ENCODE results near the gene MX2. TPM values are rescaled to one million over a fixed set of nuclear protein-coding genes. Genes with fewer than 3 reads are reported as not detected.

The MX2 gene
- polyA plus RNA-seq, 1 donor from 2014 or later, result not detected

DNA sequence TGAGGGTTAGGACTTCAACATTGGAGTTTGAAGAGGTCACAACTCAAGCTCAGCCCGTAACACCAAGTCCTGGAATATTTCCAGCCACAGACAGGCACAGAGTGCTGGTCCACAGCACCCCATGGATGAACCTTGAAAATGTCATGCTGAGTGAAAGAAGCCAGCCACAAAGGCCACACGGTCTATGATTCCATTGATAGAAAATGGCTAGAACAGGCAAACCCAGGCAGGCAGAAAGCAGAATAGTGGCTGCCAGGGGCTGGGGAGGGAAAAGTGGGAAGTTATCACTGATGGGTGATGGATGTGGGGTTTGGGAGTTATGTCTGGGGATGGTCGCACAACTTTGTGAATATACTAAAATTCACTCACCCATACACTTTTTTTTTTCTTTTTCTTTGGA is 85.5 kb downstream of the MX2 start:
- no peaks in the 10 kb centered on the region for H3K27me3 ChIP-seq (ENCODE audit: insufficient read depth, low read depth, low read length)

DNA sequence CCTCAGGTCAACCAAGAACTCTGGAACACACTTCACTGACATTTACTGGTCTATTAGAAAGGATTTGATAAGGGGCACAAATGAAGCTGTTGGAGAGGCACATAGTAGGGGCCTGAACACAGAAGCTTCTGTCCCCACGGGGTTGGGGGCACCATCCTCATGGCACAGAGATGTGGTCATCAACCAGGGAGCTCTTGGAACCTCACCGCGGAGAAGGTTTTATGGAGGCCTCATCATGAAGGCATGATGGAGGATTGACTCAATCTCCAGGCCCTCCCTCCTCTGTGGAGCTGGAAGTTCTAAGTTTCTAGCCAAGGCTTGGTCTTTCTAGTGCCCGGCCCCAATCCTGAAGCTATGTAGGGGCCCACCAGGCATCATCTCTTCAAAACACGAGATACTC is 87.8 kb downstream of the MX2 start:
- no peak overlapping the region for H3K9ac ChIP-seq (ENCODE audit: low read length)
- no peak overlapping the region for H3K27ac ChIP-seq (ENCODE audit: low read length)
- H3K79me2 ChIP-seq (replicated peaks; ENCODE audit: insufficient read depth, low read length), result no peaks in the 10 kb centered on the region
- no peaks in the 10 kb centered on the region for H3K9me2 ChIP-seq (ENCODE audit: insufficient read depth, low read length)
- no peaks in the 10 kb centered on the region for H3F3A ChIP-seq (ENCODE audit: insufficient read depth, low read length, poor library complexity, severe bottlenecking)
- no peak for TF ChIP-seq MXI1 (conservative IDR thresholded peaks at IDR 0.05; ENCODE audit: poor library complexity, severe bottlenecking)
- TF ChIP-seq, protein P1, sequence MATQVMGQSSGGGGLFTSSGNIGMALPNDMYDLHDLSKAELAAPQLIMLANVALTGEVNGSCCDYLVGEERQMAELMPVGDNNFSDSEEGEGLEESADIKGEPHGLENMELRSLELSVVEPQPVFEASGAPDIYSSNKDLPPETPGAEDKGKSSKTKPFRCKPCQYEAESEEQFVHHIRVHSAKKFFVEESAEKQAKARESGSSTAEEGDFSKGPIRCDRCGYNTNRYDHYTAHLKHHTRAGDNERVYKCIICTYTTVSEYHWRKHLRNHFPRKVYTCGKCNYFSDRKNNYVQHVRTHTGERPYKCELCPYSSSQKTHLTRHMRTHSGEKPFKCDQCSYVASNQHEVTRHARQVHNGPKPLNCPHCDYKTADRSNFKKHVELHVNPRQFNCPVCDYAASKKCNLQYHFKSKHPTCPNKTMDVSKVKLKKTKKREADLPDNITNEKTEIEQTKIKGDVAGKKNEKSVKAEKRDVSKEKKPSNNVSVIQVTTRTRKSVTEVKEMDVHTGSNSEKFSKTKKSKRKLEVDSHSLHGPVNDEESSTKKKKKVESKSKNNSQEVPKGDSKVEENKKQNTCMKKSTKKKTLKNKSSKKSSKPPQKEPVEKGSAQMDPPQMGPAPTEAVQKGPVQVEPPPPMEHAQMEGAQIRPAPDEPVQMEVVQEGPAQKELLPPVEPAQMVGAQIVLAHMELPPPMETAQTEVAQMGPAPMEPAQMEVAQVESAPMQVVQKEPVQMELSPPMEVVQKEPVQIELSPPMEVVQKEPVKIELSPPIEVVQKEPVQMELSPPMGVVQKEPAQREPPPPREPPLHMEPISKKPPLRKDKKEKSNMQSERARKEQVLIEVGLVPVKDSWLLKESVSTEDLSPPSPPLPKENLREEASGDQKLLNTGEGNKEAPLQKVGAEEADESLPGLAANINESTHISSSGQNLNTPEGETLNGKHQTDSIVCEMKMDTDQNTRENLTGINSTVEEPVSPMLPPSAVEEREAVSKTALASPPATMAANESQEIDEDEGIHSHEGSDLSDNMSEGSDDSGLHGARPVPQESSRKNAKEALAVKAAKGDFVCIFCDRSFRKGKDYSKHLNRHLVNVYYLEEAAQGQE (IDR thresholded peaks at IDR 0.05; ENCODE audit: borderline replicate concordance), result no peak
- no peak for TF ChIP-seq SMC3 (conservative IDR thresholded peaks at IDR 0.05; ENCODE audit: poor library complexity)
- no peak for TF ChIP-seq TAF1 (IDR thresholded peaks at IDR 0.05; ENCODE audit: low read depth)
- TF ChIP-seq POLR2AphosphoS5 (IDR thresholded peaks at IDR 0.05), result no peak
- TF ChIP-seq EP300 (conservative IDR thresholded peaks at IDR 0.05; ENCODE audit: poor library complexity, severe bottlenecking), result no peak
- TF ChIP-seq RAD21 (conservative IDR thresholded peaks at IDR 0.05), result no peak
- TF ChIP-seq, protein P2, sequence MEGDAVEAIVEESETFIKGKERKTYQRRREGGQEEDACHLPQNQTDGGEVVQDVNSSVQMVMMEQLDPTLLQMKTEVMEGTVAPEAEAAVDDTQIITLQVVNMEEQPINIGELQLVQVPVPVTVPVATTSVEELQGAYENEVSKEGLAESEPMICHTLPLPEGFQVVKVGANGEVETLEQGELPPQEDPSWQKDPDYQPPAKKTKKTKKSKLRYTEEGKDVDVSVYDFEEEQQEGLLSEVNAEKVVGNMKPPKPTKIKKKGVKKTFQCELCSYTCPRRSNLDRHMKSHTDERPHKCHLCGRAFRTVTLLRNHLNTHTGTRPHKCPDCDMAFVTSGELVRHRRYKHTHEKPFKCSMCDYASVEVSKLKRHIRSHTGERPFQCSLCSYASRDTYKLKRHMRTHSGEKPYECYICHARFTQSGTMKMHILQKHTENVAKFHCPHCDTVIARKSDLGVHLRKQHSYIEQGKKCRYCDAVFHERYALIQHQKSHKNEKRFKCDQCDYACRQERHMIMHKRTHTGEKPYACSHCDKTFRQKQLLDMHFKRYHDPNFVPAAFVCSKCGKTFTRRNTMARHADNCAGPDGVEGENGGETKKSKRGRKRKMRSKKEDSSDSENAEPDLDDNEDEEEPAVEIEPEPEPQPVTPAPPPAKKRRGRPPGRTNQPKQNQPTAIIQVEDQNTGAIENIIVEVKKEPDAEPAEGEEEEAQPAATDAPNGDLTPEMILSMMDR (IDR thresholded peaks at IDR 0.05; ENCODE audit: poor library complexity, severe bottlenecking), result no peak
- H3K4me2 ChIP-seq (ENCODE audit: low read length), result no peak overlapping the region
- no peak overlapping the region for H3K4me3 ChIP-seq (ENCODE audit: low read length)
- no peak overlapping the region for H2AFZ ChIP-seq (ENCODE audit: low read depth, low read length)
- H3K27me3 ChIP-seq (ENCODE audit: insufficient read depth, low read depth, low read length), result no peaks in the 10 kb centered on the region
- H3K9me3 ChIP-seq (ENCODE audit: low read length), result no peaks in the 10 kb centered on the region
- no peaks in the 10 kb centered on the region for H3K36me3 ChIP-seq (ENCODE audit: insufficient read depth, low read length)
- H4K20me1 ChIP-seq (ENCODE audit: insufficient read depth), result no peaks in the 10 kb centered on the region

More for the DNA sequence above, 85.5 kb downstream of the MX2 start:
- no peaks in the 10 kb centered on the region for H4K20me1 ChIP-seq (ENCODE audit: insufficient read depth)
- no peak overlapping the region for H3K4me3 ChIP-seq (ENCODE audit: low read length)
- TF ChIP-seq, protein P1 (IDR thresholded peaks at IDR 0.05; ENCODE audit: borderline replicate concordance), result no peak
- H3K27ac ChIP-seq (ENCODE audit: low read length), result no peak overlapping the region
- no peak overlapping the region for H3K4me2 ChIP-seq (ENCODE audit: low read length)
- H3K36me3 ChIP-seq (ENCODE audit: insufficient read depth, low read length), result no peaks in the 10 kb centered on the region
- H3K79me2 ChIP-seq (replicated peaks; ENCODE audit: insufficient read depth, low read length), result no peaks in the 10 kb centered on the region
- no peaks in the 10 kb centered on the region for H3F3A ChIP-seq (ENCODE audit: insufficient read depth, low read length, poor library complexity, severe bottlenecking)
- no peak overlapping the region for H3K9ac ChIP-seq (ENCODE audit: low read length)
- no peak overlapping the region for H2AFZ ChIP-seq (ENCODE audit: low read depth, low read length)
- no peaks in the 10 kb centered on the region for H3K9me3 ChIP-seq (ENCODE audit: low read length)
- no peaks in the 10 kb centered on the region for H3K9me2 ChIP-seq (ENCODE audit: insufficient read depth, low read length)

Measured in neural cell (in vitro differentiated cells).